ENCODE results near the gene IER5L. TPM values are rescaled to one million over a fixed set of nuclear protein-coding genes. Genes with fewer than 3 reads are reported as not detected.

Gene IER5L
- total and polyA plus RNA-seq, 12 donors: 0.46 to 168 (median 18.6) TPM

- no peak for DNase-seq
- WGBS, 4 donors: 50 to 70% (median 56%) methylated on average over 1 to 2 of the region's 2 CpGs
- Histone ChIP-seq H3K27ac (peak overlapping the region in 4 of 5 donors; percentile 50 to 84 (median 67)), H3K4me3 (no peak overlapping the region), H3K27me3 (no peaks in the 10 kb centered on the region), H3K4me1 (replicated peaks in 1 of 2) (peaks cover 48 to 70% of the 10 kb centered on the region in 2 donors), H3K9me3 (replicated peaks in 1 of 3) (no peaks in the 10 kb centered on the region), H3K36me3 (replicated peaks in 1 of 2) (peaks cover 0 to 46% of the 10 kb centered on the region in 2 donors)
- TF ChIP-seq POLR2A (IDR thresholded peaks at IDR 0.05) (no peak), CTCF (IDR thresholded peaks at IDR 0.05) (no peak)
- intact Hi-C loops (cut with DNase I): loop anchor here in 1 of 2 donors (10.0 kb wide), 1 partner anchor 339 kb away; no protein-coding TSS in a partner anchor
Observed at GRCh38 chr9:129145316-129145715, 32.7 kb downstream of the IER5L start.

- 34 to 49% (median 41%) methylated on average over 7 to 14 of the region's 14 CpGs for WGBS, 4 donors
- peak; percentile 85 to 95 (median 91) for DNase-seq
- TF ChIP-seq POLR2A (IDR thresholded peaks at IDR 0.05) (no peak), CTCF (IDR thresholded peaks at IDR 0.05) (peak; percentile 55 to 82 (median 74))
Observed at GRCh38 chr9:129143031-129143927, 34.8 kb downstream of the IER5L start.

GRCh38 chr9:129142138-129142935 lies 35.7 kb downstream of the IER5L start:
- H3K9me3 ChIP-seq (replicated peaks in 1 of 3): no peaks in the 10 kb centered on the region
- H3K36me3 ChIP-seq (replicated peaks in 1 of 2): peaks cover 0 to 29% of the 10 kb centered on the region in 2 donors
- intact Hi-C loops (cut with DNase I): loop anchor here in 1 of 2 donors (10.0 kb wide), 1 partner anchor 342 kb away; no protein-coding TSS in a partner anchor
- TF ChIP-seq CTCF (IDR thresholded peaks at IDR 0.05) (no peak), POLR2A (IDR thresholded peaks at IDR 0.05) (no peak)
- H3K4me1 ChIP-seq (replicated peaks in 1 of 2): peaks cover 72 to 96% of the 10 kb centered on the region in 2 donors
- 56 to 80% (median 67%) methylated on average over 7 to 15 of the region's 15 CpGs for WGBS, 4 donors
- H3K4me3 ChIP-seq: peak overlapping the region in 1 of 4 donors; percentile 50
- H3K27me3 ChIP-seq: no peaks in the 10 kb centered on the region
- no peak for DNase-seq
- H3K27ac ChIP-seq: peak overlapping the region; percentile 33 to 100 (median 98)

More at GRCh38 chr9:129143031-129143927, 34.8 kb downstream of the IER5L start:
- Histone ChIP-seq H3K36me3 (replicated peaks in 1 of 2) (peaks cover 0 to 33% of the 10 kb centered on the region in 2 donors), H3K4me1 (replicated peaks in 1 of 2) (peaks cover 66 to 88% of the 10 kb centered on the region in 2 donors), H3K27me3 (no peaks in the 10 kb centered on the region), H3K4me3 (no peak overlapping the region), H3K27ac (peak overlapping the region; percentile 35 to 100 (median 72)), H3K9me3 (replicated peaks in 1 of 3) (no peaks in the 10 kb centered on the region)
- intact Hi-C loops (cut with DNase I): loop anchor here in 1 of 2 donors (10.0 kb wide), 1 partner anchor 342 kb away; no protein-coding TSS in a partner anchor
